K562 (cell line): ENCODE data around the gene IL27RA. TPM values are rescaled to one million over a fixed set of nuclear protein-coding genes. Genes with fewer than 3 reads are reported as not detected.

Experiments
- BHLHE40 ChIP-seq: IDR thresholded peaks from 2 replicates; pipeline ENCODE4 v1.6.1; 2011; ENCODE audit warnings: low read length, improper control_type of control experiment
- EGR1 ChIP-seq: fragments of 450-650 bp; conservative IDR thresholded peaks from 2 replicates; pipeline ENCODE4 v1.6.1; 2017; ENCODE audit warnings: mild to moderate bottlenecking
- EHMT2 ChIP-seq: fragments of 450-650 bp; IDR thresholded peaks from 2 replicates; pipeline ENCODE4 v1.6.1; 2018; ENCODE audit warnings: antibody characterized with exemption
- FUS ChIP-seq: fragments of 200-400 bp; formaldehyde crosslinking; optimal IDR thresholded peaks from 2 replicates; pipeline ENCODE3; 2017; ENCODE audit warnings: low read depth, low read length
- HDAC1 ChIP-seq, 2 experiments: fragments of 450-650 bp; IDR thresholded peaks; 2 replicates each; pipeline ENCODE4 v1.6.1; 2016 to 2017; ENCODE audit warnings: inconsistent platforms in 1 of 2, mild to moderate bottlenecking in 1 of 2, moderate library complexity in 1 of 2
- HDAC8 ChIP-seq: fragments of 450-650 bp; IDR thresholded peaks from 2 replicates; pipeline ENCODE4 v1.6.1; 2016; ENCODE audit warnings: mild to moderate bottlenecking, missing genetic modification characterization, moderate library complexity, missing compliant biosample characterization
- NR0B1 ChIP-seq: fragments of 450-650 bp; IDR thresholded peaks from one replicate; pipeline ENCODE4 v1.6.1; 2018; ENCODE audit warnings: mild to moderate bottlenecking, moderate library complexity; ENCODE audit not compliant: partially characterized antibody
- NR2C2 ChIP-seq, 2 experiments: fragments of 200-800 bp in 1 of 2; sonication (Bioruptor generic) in 1 of 2; sonication (generic) in 1 of 2; formaldehyde crosslinking in 1 of 2; IDR thresholded peaks; 2 replicates each; pipeline versions ENCODE4 v1.6.1 to v1.8.0; 2016 to 2022; ENCODE audit warnings: mild to moderate bottlenecking in 1 of 2, missing compliant biosample characterization in 1 of 2, missing genetic modification characterization in 1 of 2, missing genetic modification reagents in 1 of 2
- PHF20 ChIP-seq: fragments of 450-650 bp; IDR thresholded peaks from 2 replicates; pipeline ENCODE4 v1.6.1; 2018; ENCODE audit not compliant: partially characterized antibody
- RAD51 ChIP-seq: fragments of 450-650 bp; IDR thresholded peaks from 2 replicates; pipeline ENCODE4 v1.7.1; 2016; ENCODE audit warnings: low read depth, mild to moderate bottlenecking, borderline replicate concordance
- SIX5 ChIP-seq, 2 experiments: IDR thresholded peaks; 2 replicates each; pipeline ENCODE4 v1.6.1; 2011; ENCODE audit warnings: low read length in 2 of 2, borderline replicate concordance in 1 of 2, low read depth in 1 of 2, mild to moderate bottlenecking in 1 of 2, moderate library complexity in 1 of 2; ENCODE audit not compliant: insufficient read depth in 1 of 2
- VEZF1 ChIP-seq: fragments of 200-800 bp; sonication (Bioruptor generic); IDR thresholded peaks from 2 replicates; pipeline ENCODE4 v1.6.1; 2017; ENCODE audit warnings: missing genetic modification characterization, missing compliant biosample characterization
- ZBTB7A ChIP-seq: IDR thresholded peaks from 2 replicates; pipeline ENCODE4 v1.6.1; 2011; ENCODE audit warnings: low read depth, mild to moderate bottlenecking, low read length, moderate library complexity, borderline replicate concordance; ENCODE audit not compliant: control insufficient read depth
- ZBTB8A ChIP-seq: fragments of 450-650 bp; IDR thresholded peaks from 2 replicates; pipeline ENCODE4 v1.6.1; 2018; ENCODE audit warnings: mild to moderate bottlenecking, moderate library complexity; ENCODE audit not compliant: partially characterized antibody
- ZNF134 ChIP-seq: fragments of 250-450 bp; sonication (Bioruptor Pico); conservative IDR thresholded peaks from 2 replicates; pipeline ENCODE4 v1.4.0; 2020
- ZNF445 ChIP-seq: fragments of 250-450 bp; sonication (Bioruptor Pico); IDR thresholded peaks from 2 replicates; pipeline ENCODE4 v1.4.0; 2020; ENCODE audit warnings: low read depth, mild to moderate bottlenecking, moderate library complexity
- ZNF668 ChIP-seq: fragments of 250-450 bp; sonication (Bioruptor Pico); IDR thresholded peaks from 2 replicates; pipeline ENCODE4 v1.8.0; 2022; ENCODE audit warnings: mild to moderate bottlenecking, inconsistent platforms
- ZNF695 ChIP-seq: fragments of 450-650 bp; formaldehyde crosslinking; IDR thresholded peaks from 2 replicates; pipeline ENCODE4 v1.4.0; 2020; ENCODE audit warnings: mild to moderate bottlenecking, moderate library complexity
- polyA plus RNA-seq, 8 experiments: library from polyadenylated mRNA; depleted of rRNA in 4 of 8; stranded (reverse) in 5 of 8; unstranded in 3 of 8; fragments of >200 nt; fragmentation: Nextera tagmentation in 2 of 8; fragmentation: Illumina TruSeq in 1 of 8; extraction: Ambion mirVana in 2 of 8; extraction: Trizol in 1 of 8; gene quantifications; 2 replicates each; pipeline versions ENCODE4 v1.2.1 to v1.2.3, GENCODE V29; 2011 to 2014; ENCODE audit warnings: inconsistent platforms in 1 of 8, missing spikeins in 1 of 8
- total RNA-seq, 7 experiments: library from RNA; depleted of rRNA in 6 of 7; stranded (reverse); fragments of >200 nt in 6 of 7; fragmentation: Illumina TruSeq in 2 of 7; extraction: Trizol in 2 of 7; gene quantifications; 2 replicates each; pipeline versions ENCODE4 v1.2.1 to v1.2.3, GENCODE V29; 2011 to 2021; ENCODE audit warnings: low replicate concordance in 1 of 7
- TF ChIP-seq, protein P1 (sequence below): fragments of 250-450 bp; sonication (Bioruptor Pico); IDR thresholded peaks from 2 replicates; pipeline ENCODE4 v1.5.0; 2022; ENCODE audit warnings: mild to moderate bottlenecking

IL27RA gene
- total and polyA plus RNA-seq, 9 of the 15 experiments (the other 6 are each of a cell fraction or from before 2014, with no cell fraction given): 1.9 to 15.9 (median 12.0) TPM

DNA sequence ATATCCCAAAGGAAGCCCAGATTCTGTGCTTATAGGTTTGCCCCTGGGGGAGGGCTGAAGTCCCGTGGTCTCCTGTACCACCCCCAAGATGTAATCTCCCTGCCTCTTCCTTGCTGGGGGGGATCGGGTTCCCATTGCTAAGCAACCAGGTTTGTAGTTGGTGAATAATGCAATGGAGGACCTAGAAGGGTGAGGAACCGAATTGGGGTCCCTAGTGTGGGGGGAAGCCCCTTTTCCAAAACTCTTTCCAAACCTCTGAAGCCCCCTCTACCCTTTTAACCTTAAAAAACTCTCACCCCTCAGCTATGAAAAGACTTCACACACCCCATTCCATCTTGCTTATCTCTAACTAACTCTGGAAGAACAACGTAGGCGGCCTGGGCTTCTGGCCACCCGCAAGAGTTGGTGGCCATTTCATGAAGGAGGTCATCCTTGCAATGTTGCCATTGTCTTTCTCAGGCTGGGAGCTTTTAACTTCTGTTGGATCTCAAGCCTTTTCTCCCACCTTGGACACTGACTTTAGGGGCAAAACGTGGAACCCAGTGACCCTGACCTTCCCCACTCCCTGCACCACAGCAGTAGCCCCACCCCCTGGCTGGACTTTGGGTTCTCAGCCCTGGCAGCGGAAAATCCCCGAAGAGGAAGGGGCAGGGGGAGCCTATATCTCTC is 29.7 kb downstream of the IL27RA start (continued):
- TF ChIP-seq ZBTB8A (no peak), NR0B1 (no peak), ZNF668 (CRISPR knock-in tag) (no peak), PHF20 (no peak), EHMT2 (peak; percentile 62; the same call in 1 of the 2 replicates), EGR1 (peak; percentile 76), ZNF695 (CRISPR knock-in tag) (no peak), ZNF134 (CRISPR knock-in tag) (no peak), SIX5 (IDR thresholded peaks at IDR 0.05; ENCODE audit: borderline replicate concordance in 1 of 2, insufficient read depth in 1 of 2, low read depth in 1 of 2, low read length in 2 of 2) (no peak), RAD51 (no peak), FUS (no peak), NR2C2 (CRISPR knock-in tag; IDR thresholded peaks at IDR 0.05) (no peak), NR2C2 (tag; IDR thresholded peaks at IDR 0.05) (peak; percentile 39; the same call in 1 of the 2 replicates), HDAC1 (IDR thresholded peaks at IDR 0.05) (no peak), VEZF1 (CRISPR knock-in tag) (peak; percentile 41), BHLHE40 (0 out of 2 replicates have a peak, but pooled peaks have one; percentile 11), HDAC8 (no peak), ZNF445 (CRISPR knock-in tag) (no peak), ZBTB7A (peak; percentile 26; the same call in 1 of the 2 replicates)
- TF ChIP-seq, protein P1, sequence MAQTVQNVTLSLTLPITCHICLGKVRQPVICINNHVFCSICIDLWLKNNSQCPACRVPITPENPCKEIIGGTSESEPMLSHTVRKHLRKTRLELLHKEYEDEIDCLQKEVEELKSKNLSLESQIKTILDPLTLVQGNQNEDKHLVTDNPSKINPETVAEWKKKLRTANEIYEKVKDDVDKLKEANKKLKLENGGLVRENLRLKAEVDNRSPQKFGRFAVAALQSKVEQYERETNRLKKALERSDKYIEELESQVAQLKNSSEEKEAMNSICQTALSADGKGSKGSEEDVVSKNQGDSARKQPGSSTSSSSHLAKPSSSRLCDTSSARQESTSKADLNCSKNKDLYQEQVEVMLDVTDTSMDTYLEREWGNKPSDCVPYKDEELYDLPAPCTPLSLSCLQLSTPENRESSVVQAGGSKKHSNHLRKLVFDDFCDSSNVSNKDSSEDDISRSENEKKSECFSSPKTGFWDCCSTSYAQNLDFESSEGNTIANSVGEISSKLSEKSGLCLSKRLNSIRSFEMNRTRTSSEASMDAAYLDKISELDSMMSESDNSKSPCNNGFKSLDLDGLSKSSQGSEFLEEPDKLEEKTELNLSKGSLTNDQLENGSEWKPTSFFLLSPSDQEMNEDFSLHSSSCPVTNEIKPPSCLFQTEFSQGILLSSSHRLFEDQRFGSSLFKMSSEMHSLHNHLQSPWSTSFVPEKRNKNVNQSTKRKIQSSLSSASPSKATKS: no peak
